Liver (tissue), 9 donors: ENCODE results near the gene USP48. TPM values are rescaled to one million over a fixed set of nuclear protein-coding genes. Genes with fewer than 3 reads are reported as not detected.
"Not testable (repeated sequence)": the region's sequence is repeated elsewhere in the genome, so short reads cannot be mapped to it uniquely, and the experiment has no call there.

ENCODE experiments used
- DNase-seq: peaks from one replicate; pipeline ENCODE4 v3.0.0-alpha.2; 2017; ENCODE audit warnings: low spot score
- H3K27ac ChIP-seq, 2 donors: one replicate each; pipeline ENCODE4 v1.7.0; 2013; ENCODE audit warnings: inconsistent platforms in 2 of 2, low read length in 2 of 2, control low read depth in 1 of 2, low read depth in 1 of 2, mild to moderate bottlenecking in 1 of 2
- H3K27me3 ChIP-seq, 4 donors: one replicate each; pipeline versions ENCODE4 v1.6.1 to v1.7.0; 2013; ENCODE audit warnings: low read length in 3 of 4, inconsistent platforms in 1 of 4, mild to moderate bottlenecking in 1 of 4, moderate library complexity in 1 of 4; ENCODE audit not compliant: control insufficient read depth in 4 of 4, insufficient read depth in 4 of 4
- H3K36me3 ChIP-seq, 4 donors: one replicate each; pipeline versions ENCODE4 v1.6.1 to v1.7.0; 2013; ENCODE audit warnings: low read length in 3 of 4, mild to moderate bottlenecking in 3 of 4, low read depth in 1 of 4, moderate library complexity in 1 of 4; ENCODE audit not compliant: control insufficient read depth in 4 of 4, insufficient read depth in 3 of 4
- H3K4me1 ChIP-seq, 4 donors: one replicate each; pipeline versions ENCODE4 v1.6.1 to v1.7.0; 2013; ENCODE audit warnings: low read length in 3 of 4, mild to moderate bottlenecking in 3 of 4, moderate library complexity in 1 of 4; ENCODE audit not compliant: control insufficient read depth in 4 of 4, insufficient read depth in 4 of 4
- H3K4me3 ChIP-seq, 3 donors: one replicate each; pipeline versions ENCODE4 v1.6.1 to v1.7.0; 2013; ENCODE audit warnings: low read length in 3 of 3, control low read depth in 1 of 3, low read depth in 1 of 3, mild to moderate bottlenecking in 1 of 3
- H3K9ac ChIP-seq, 2 donors: one replicate each; pipeline ENCODE4 v1.7.0; 2013; ENCODE audit warnings: low read length in 2 of 2, mild to moderate bottlenecking in 2 of 2, moderate library complexity in 2 of 2, control low read depth in 1 of 2, low read depth in 1 of 2
- H3K9me3 ChIP-seq, 4 donors: one replicate each; pipeline versions ENCODE4 v1.6.1 to v1.7.0; 2013; ENCODE audit warnings: low read length in 3 of 4; ENCODE audit not compliant: control insufficient read depth in 4 of 4
- ATF3 ChIP-seq: IDR thresholded peaks from 2 replicates; pipeline ENCODE4 v1.6.1; 2016; ENCODE audit warnings: antibody characterized with exemption
- CTCF ChIP-seq: fragments of 150-350 bp; IDR thresholded peaks from 2 replicates; pipeline ENCODE4 v1.5.1; 2017; ENCODE audit warnings: improper control_type of control experiment, low read depth, low read length; ENCODE audit not compliant: missing input control
- EGR1 ChIP-seq, 2 donors: IDR thresholded peaks; 2 replicates each; pipeline ENCODE4 v1.6.1; 2016 to 2018; ENCODE audit warnings: antibody characterized with exemption in 2 of 2, low read depth in 2 of 2
- FOXA1 ChIP-seq: IDR thresholded peaks from 2 replicates; pipeline ENCODE4 v1.6.1; 2016; ENCODE audit warnings: antibody characterized with exemption
- FOXA2 ChIP-seq: IDR thresholded peaks from 2 replicates; pipeline ENCODE4 v1.6.1; 2016; ENCODE audit warnings: antibody characterized with exemption
- GABPA ChIP-seq, 2 donors: IDR thresholded peaks in 1 of 2; conservative IDR thresholded peaks in 1 of 2; 2 replicates each; pipeline ENCODE4 v1.6.1; 2016; ENCODE audit warnings: antibody characterized with exemption in 2 of 2, mild to moderate bottlenecking in 1 of 2, moderate library complexity in 1 of 2
- HNF4A ChIP-seq, 2 donors: conservative IDR thresholded peaks; 2 replicates each; pipeline ENCODE4 v1.6.1; 2016; ENCODE audit warnings: antibody characterized with exemption in 2 of 2, mild to moderate bottlenecking in 2 of 2
- HNF4G ChIP-seq: IDR thresholded peaks from 2 replicates; pipeline ENCODE4 v1.6.1; 2016; ENCODE audit warnings: antibody characterized with exemption
- JUND ChIP-seq, 2 donors: IDR thresholded peaks; 2 replicates each; pipeline ENCODE4 v1.6.1; 2016; ENCODE audit warnings: antibody characterized with exemption in 2 of 2
- MAX ChIP-seq: IDR thresholded peaks from 2 replicates; pipeline ENCODE4 v1.6.1; 2016; ENCODE audit warnings: antibody characterized with exemption
- NR2F2 ChIP-seq: IDR thresholded peaks from 2 replicates; pipeline ENCODE4 v1.6.1; 2016; ENCODE audit warnings: antibody characterized with exemption
- RAD21 ChIP-seq, 2 donors: IDR thresholded peaks; 2 replicates each; pipeline ENCODE4 v1.6.1; 2016; ENCODE audit warnings: antibody characterized with exemption in 2 of 2, mild to moderate bottlenecking in 2 of 2
- REST ChIP-seq: IDR thresholded peaks from 2 replicates; pipeline ENCODE4 v1.6.1; 2016; ENCODE audit warnings: antibody characterized with exemption, mild to moderate bottlenecking
- RXRA ChIP-seq, 2 donors: IDR thresholded peaks; 2 replicates each; pipeline ENCODE4 v1.6.1; 2017 to 2018; ENCODE audit warnings: antibody characterized with exemption in 2 of 2, mild to moderate bottlenecking in 1 of 2
- SP1 ChIP-seq: IDR thresholded peaks from 2 replicates; pipeline ENCODE4 v1.6.1; 2018; ENCODE audit warnings: antibody characterized with exemption, mild to moderate bottlenecking
- TAF1 ChIP-seq: conservative IDR thresholded peaks from 2 replicates; pipeline ENCODE4 v1.6.1; 2016; ENCODE audit warnings: antibody characterized with exemption, mild to moderate bottlenecking
- YY1 ChIP-seq: IDR thresholded peaks from 2 replicates; pipeline ENCODE4 v1.6.1; 2016; ENCODE audit warnings: antibody characterized with exemption, mild to moderate bottlenecking
- ZBTB33 ChIP-seq: IDR thresholded peaks from 2 replicates; pipeline ENCODE4 v1.6.1; 2016; ENCODE audit warnings: antibody characterized with exemption
- WGBS: extraction: QIAGEN DNeasy Blood & Tissue Kit; methylation state at CpG from one replicate; pipeline ENCODE4 v1.1.7; 2013; 5-methylcytosine and 5-hydroxymethylcytosine counted together
- polyA plus RNA-seq, 2 donors: library from polyadenylated mRNA; stranded (reverse) in 1 of 2; unstranded in 1 of 2; fragments of 200-250 nt in 1 of 2; fragments of >200 nt in 1 of 2; fragmentation: Nextera tagmentation in 1 of 2; extraction: Ambion mirVana in 1 of 2; gene quantifications; one replicate each; pipeline versions ENCODE4 v1.2.1 to v1.2.3, GENCODE V29; 2013 to 2015
- total RNA-seq, 2 donors: library from RNA; depleted of rRNA; stranded (reverse); fragments of >200 nt; gene quantifications; one replicate each; pipeline ENCODE4 v1.2.3, GENCODE V29; 2014
- donor health status: healthy.
- donor health status: healthy.
- donor health status: healthy.
- donor health status: healthy.
- donor health status: healthy.

Gene USP48
- total and polyA plus RNA-seq, 4 donors, result 7.8 to 34.9 (median 23.1) TPM

- H3K9me3 ChIP-seq, result no peaks in the 10 kb centered on the region
- H3K4me3 ChIP-seq, result no peak overlapping the region
- 86% methylated on average over 2 of the region's 2 CpGs for WGBS
- H3K27ac ChIP-seq, result no peak overlapping the region
- H3K27me3 ChIP-seq, result no peaks in the 10 kb centered on the region
- peaks cover 6 to 20% (median 10%) of the 10 kb centered on the region in 4 donors for H3K4me1 ChIP-seq
- H3K36me3 ChIP-seq, result no peaks in the 10 kb centered on the region
- H3K9ac ChIP-seq, result no peak overlapping the region
- TF ChIP-seq EGR1 (IDR thresholded peaks at IDR 0.05; ENCODE audit: low read depth in 2 of 2), result no peak
- TF ChIP-seq RXRA (IDR thresholded peaks at IDR 0.05), result no peak
- no peak for TF ChIP-seq RAD21 (IDR thresholded peaks at IDR 0.05)
- no peak for TF ChIP-seq SP1
- no peak for TF ChIP-seq TAF1
- no peak for TF ChIP-seq NR2F2
- TF ChIP-seq YY1, result no peak
- TF ChIP-seq FOXA1, result no peak
- no peak for TF ChIP-seq CTCF
- no peak for DNase-seq
Measured at GRCh38 chr1:21778405-21778727, 4.6 kb downstream of the USP48 start.

- not testable (repeated sequence) for H3K9me3 ChIP-seq, H3K27me3 ChIP-seq, H3K9ac ChIP-seq, H3K36me3 ChIP-seq, H3K4me3 ChIP-seq, DNase-seq, H3K27ac ChIP-seq
- peaks cover 6 to 16% (median 10%) of the 10 kb centered on the region in 4 donors for H3K4me1 ChIP-seq
- WGBS, result 89% methylated on average over 5 of the region's 5 CpGs
Measured at GRCh38 chr1:21776925-21777324, 6.0 kb downstream of the USP48 start.

- Histone ChIP-seq H3K4me1 (peaks cover 0 to 8% (median 3%) of the 10 kb centered on the region in 4 donors), H3K36me3 (no peaks in the 10 kb centered on the region), H3K4me3 (no peak overlapping the region), H3K27me3 (no peaks in the 10 kb centered on the region), H3K9ac (no peak overlapping the region), H3K27ac (no peak overlapping the region), H3K9me3 (no peaks in the 10 kb centered on the region)
- DNase-seq, result no peak
- TF ChIP-seq RAD21 (IDR thresholded peaks at IDR 0.05), result no peak
- no peak for TF ChIP-seq MAX
- TF ChIP-seq TAF1, result no peak
- TF ChIP-seq HNF4A (conservative IDR thresholded peaks at IDR 0.05), result no peak
- TF ChIP-seq REST, result no peak
- TF ChIP-seq FOXA2, result no peak
- no peak for TF ChIP-seq CTCF
- TF ChIP-seq SP1, result no peak
- TF ChIP-seq HNF4G, result no peak
- TF ChIP-seq JUND (IDR thresholded peaks at IDR 0.05), result no peak
- no peak for TF ChIP-seq ATF3
- TF ChIP-seq EGR1 (IDR thresholded peaks at IDR 0.05; ENCODE audit: low read depth in 2 of 2), result no peak
- no peak for TF ChIP-seq YY1
- no peak for TF ChIP-seq NR2F2
- TF ChIP-seq FOXA1, result no peak
- TF ChIP-seq RXRA (IDR thresholded peaks at IDR 0.05), result no peak
- TF ChIP-seq ZBTB33, result no peak
- TF ChIP-seq GABPA (IDR thresholded peaks at IDR 0.05 in 1 of 2, conservative IDR thresholded peaks at IDR 0.05 in 1 of 2), result no peak
Measured at GRCh38 chr1:21775985-21776562, 6.9 kb downstream of the USP48 start.
